Smooth muscle cell of the brain vasculature (primary cell): ENCODE results near the gene MEGF11.
"Not testable (repeated sequence)": the region's sequence is repeated elsewhere in the genome, so short reads cannot be mapped to it uniquely, and the experiment has no call there.

ENCODE experiments used
- DNase-seq: peaks from one replicate; pipeline ENCODE4 v3.0.0-alpha.2; 2012; ENCODE audit warnings: low read depth, low spot score

MEGF11 gene

GRCh38 chr15:65976196-65976595, 277.4 kb downstream of the MEGF11 start:
- not testable (repeated sequence) for DNase-seq

- DNase-seq, result no peak
These were observed 281.9 kb downstream of the MEGF11 start for GRCh38 chr15:65971741-65971995.

- DNase-seq, result no peak
These were observed 282.4 kb downstream of the MEGF11 start for GRCh38 chr15:65970937-65971740.

GRCh38 chr15:65969865-65970816, 283.4 kb downstream of the MEGF11 start:
- DNase-seq, result no peak

GRCh38 chr15:65968511-65968910, 285.0 kb downstream of the MEGF11 start:
- DNase-seq, result no peak

GRCh38 chr15:65964792-65965433, 288.6 kb downstream of the MEGF11 start:
- DNase-seq, result no peak

- DNase-seq, result no peak
These were observed 289.6 kb downstream of the MEGF11 start for GRCh38 chr15:65963911-65964482.

GRCh38 chr15:65963358-65963757, 290.2 kb downstream of the MEGF11 start:
- DNase-seq, result no peak

GRCh38 chr15:65962187-65962586, 291.4 kb downstream of the MEGF11 start:
- DNase-seq, result no peak

- DNase-seq, result no peak
These were observed 293.0 kb downstream of the MEGF11 start for GRCh38 chr15:65960586-65960985.

- no peak for DNase-seq
These were observed 294.7 kb downstream of the MEGF11 start for GRCh38 chr15:65958835-65959234.

- DNase-seq, result no peak
These were observed 296.1 kb downstream of the MEGF11 start for GRCh38 chr15:65957451-65957850.

GRCh38 chr15:65956899-65957298, 296.7 kb downstream of the MEGF11 start:
- DNase-seq, result no peak

GRCh38 chr15:65956307-65956706, 297.2 kb downstream of the MEGF11 start:
- DNase-seq, result no peak

- no peak for DNase-seq
These were observed 299.2 kb downstream of the MEGF11 start for GRCh38 chr15:65954289-65954741.

GRCh38 chr15:65953622-65954021, 299.9 kb downstream of the MEGF11 start:
- no peak for DNase-seq

- peak; percentile 20 for DNase-seq
These were observed 301.0 kb downstream of the MEGF11 start for GRCh38 chr15:65952391-65953053.

- no peak for DNase-seq
These were observed 302.5 kb downstream of the MEGF11 start for GRCh38 chr15:65951007-65951406.

GRCh38 chr15:65949491-65949890, 304.1 kb downstream of the MEGF11 start:
- no peak for DNase-seq

GRCh38 chr15:65949011-65949410, 304.5 kb downstream of the MEGF11 start:
- no peak for DNase-seq

GRCh38 chr15:65948383-65948782, 305.2 kb downstream of the MEGF11 start:
- no peak for DNase-seq
